Tibial nerve (tissue), 4 donors: ENCODE data around the gene ETV2. TPM values are rescaled to one million over a fixed set of nuclear protein-coding genes. Genes with fewer than 3 reads are reported as not detected.

Experiments
- DNase-seq, 2 donors: peaks; one replicate each; pipeline ENCODE4 v3.0.0-alpha.2; 2019; ENCODE audit warnings: low spot score in 2 of 2
- H3K27ac ChIP-seq, 4 donors: fragments of 200-600 bp; sonication (generic) in 3 of 4; one replicate each; pipeline ENCODE4 v1.5.1; 2017 to 2019; ENCODE audit warnings: mild to moderate bottlenecking in 1 of 4
- H3K27me3 ChIP-seq, 2 donors: fragments of 200-600 bp; sonication (generic) in 1 of 2; one replicate each; pipeline versions ENCODE4 v1.5.1 to v1.6.0; 2017 to 2019
- H3K36me3 ChIP-seq, 3 donors: fragments of 200-600 bp; sonication (generic); one replicate each; pipeline ENCODE4 v1.5.1; 2018 to 2019
- H3K4me1 ChIP-seq, 4 donors: fragments of 200-600 bp; sonication (generic) in 3 of 4; one replicate each; pipeline ENCODE4 v1.5.1; 2017 to 2019
- H3K4me3 ChIP-seq, 4 donors: fragments of 200-600 bp; sonication (generic) in 3 of 4; one replicate each; pipeline ENCODE4 v1.5.1; 2017 to 2019; ENCODE audit warnings: mild to moderate bottlenecking in 1 of 4, moderate library complexity in 1 of 4
- H3K9me3 ChIP-seq, 4 donors: fragments of 200-600 bp; sonication (generic) in 3 of 4; one replicate each; pipeline ENCODE4 v1.5.1; 2017 to 2019
- EP300 ChIP-seq, 2 donors: sonication (generic); formaldehyde crosslinking; IDR thresholded peaks; one replicate each; pipeline ENCODE4 v1.6.1; 2017; ENCODE audit warnings: antibody characterized with exemption in 2 of 2, mild to moderate bottlenecking in 1 of 2
- POLR2A ChIP-seq, 2 donors: fragments of 450-650 bp; IDR thresholded peaks; one replicate each; pipeline ENCODE4 v1.6.1; 2017; ENCODE audit warnings: antibody characterized with exemption in 2 of 2, mild to moderate bottlenecking in 2 of 2, moderate library complexity in 2 of 2
- WGBS, 2 donors: methylation state at CpG; one replicate each; pipeline ENCODE4 v1.1.5; 2018; 5-methylcytosine and 5-hydroxymethylcytosine counted together
- total RNA-seq, 4 donors: library from RNA; depleted of rRNA; stranded (reverse); fragments of >200 nt; gene quantifications; one replicate each; pipeline ENCODE4 v1.1.0, GENCODE V29; 2016
- TF ChIP-seq, protein P1 (sequence below), 5 experiments: fragments of 200-600 bp in 3 of 5; fragments of 450-650 bp in 2 of 5; sonication (generic) in 3 of 5; IDR thresholded peaks; one replicate each; pipeline ENCODE4 v1.5.1; 2016 to 2019; ENCODE audit warnings: antibody characterized with exemption in 5 of 5, mild to moderate bottlenecking in 3 of 5, moderate library complexity in 2 of 5

Gene ETV2
- total RNA-seq, 4 donors from 2014 or later: 0.84 to 2.2 TPM; not detected in 2

DNA sequence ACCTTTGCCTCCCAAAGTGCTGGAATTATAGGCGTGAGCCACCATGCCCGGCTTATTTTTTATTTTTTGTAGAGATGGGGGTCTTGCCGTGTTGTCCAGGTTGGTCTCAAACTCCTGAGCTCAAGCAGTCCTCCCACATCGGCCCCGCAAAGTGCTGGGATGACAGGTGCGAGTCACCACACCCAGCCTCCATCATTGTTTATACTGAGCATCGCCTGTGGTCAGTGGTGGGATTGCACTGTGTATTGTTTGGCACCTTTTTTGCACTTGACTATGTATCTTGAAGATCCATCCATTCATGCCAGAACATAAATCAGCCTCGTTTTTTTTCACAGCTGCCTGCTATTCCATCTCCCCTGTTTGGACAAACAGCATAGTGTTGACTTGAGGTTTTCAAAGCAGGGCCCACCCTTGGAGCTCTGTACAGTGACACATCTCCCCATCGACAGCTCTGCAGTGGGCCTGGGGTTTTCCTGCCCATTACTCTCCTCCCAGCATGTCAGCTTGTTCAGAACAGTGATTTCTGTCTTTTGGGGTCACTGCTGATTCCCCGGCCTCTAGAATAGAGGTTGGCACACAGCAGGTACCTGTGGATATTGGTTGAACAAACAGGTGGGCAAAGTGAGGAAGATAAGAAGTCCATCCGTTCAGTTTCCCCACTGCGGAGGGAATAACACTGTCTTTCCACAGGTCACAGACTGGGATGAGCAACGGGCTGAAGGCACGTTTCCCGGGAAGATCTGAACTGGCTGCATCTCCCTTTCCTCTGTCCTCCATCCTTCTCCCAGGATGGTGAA lies 16.6 kb downstream of the ETV2 start:
- Histone ChIP-seq H3K36me3 (peaks cover 0 to 100% (median 35%) of the 10 kb centered on the region in 3 donors), H3K27ac (no peak overlapping the region), H3K4me1 (no peaks in the 10 kb centered on the region), H3K4me3 (no peak overlapping the region), H3K27me3 (no peaks in the 10 kb centered on the region), H3K9me3 (no peaks in the 10 kb centered on the region)
- no peak for DNase-seq
- TF ChIP-seq, protein P1, sequence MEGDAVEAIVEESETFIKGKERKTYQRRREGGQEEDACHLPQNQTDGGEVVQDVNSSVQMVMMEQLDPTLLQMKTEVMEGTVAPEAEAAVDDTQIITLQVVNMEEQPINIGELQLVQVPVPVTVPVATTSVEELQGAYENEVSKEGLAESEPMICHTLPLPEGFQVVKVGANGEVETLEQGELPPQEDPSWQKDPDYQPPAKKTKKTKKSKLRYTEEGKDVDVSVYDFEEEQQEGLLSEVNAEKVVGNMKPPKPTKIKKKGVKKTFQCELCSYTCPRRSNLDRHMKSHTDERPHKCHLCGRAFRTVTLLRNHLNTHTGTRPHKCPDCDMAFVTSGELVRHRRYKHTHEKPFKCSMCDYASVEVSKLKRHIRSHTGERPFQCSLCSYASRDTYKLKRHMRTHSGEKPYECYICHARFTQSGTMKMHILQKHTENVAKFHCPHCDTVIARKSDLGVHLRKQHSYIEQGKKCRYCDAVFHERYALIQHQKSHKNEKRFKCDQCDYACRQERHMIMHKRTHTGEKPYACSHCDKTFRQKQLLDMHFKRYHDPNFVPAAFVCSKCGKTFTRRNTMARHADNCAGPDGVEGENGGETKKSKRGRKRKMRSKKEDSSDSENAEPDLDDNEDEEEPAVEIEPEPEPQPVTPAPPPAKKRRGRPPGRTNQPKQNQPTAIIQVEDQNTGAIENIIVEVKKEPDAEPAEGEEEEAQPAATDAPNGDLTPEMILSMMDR (IDR thresholded peaks at IDR 0.05): no peak
- TF ChIP-seq POLR2A (IDR thresholded peaks at IDR 0.05) (no peak), EP300 (IDR thresholded peaks at IDR 0.05) (no peak)
- 88 to 92% methylated on average over 15 of the region's 15 CpGs for WGBS, 2 donors

DNA sequence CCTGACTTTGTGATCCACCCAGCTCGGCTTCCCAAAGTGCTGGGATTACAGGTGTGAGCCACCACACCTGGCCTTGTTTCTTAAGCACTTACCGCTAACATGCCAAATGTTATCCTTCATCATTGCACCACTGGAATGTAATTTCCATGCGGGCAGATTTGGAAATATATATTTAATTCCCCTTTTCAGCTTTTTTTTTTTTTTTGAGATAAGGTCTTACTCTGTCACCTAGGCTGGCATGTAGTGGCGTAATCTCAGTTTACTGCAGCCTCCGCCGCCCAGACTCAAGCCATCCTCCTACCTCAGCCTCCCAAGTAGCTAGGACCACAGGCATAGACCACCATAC lies 20.4 kb downstream of the ETV2 start:
- Histone ChIP-seq H3K9me3 (no peaks in the 10 kb centered on the region), H3K27me3 (no peaks in the 10 kb centered on the region), H3K36me3 (peaks cover 0 to 89% (median 18%) of the 10 kb centered on the region in 3 donors), H3K27ac (no peak overlapping the region), H3K4me1 (no peaks in the 10 kb centered on the region), H3K4me3 (no peak overlapping the region)
- 97 to 98% methylated on average over 6 of the region's 6 CpGs for WGBS, 2 donors
- TF ChIP-seq POLR2A (IDR thresholded peaks at IDR 0.05): no peak
- TF ChIP-seq, protein P1 (IDR thresholded peaks at IDR 0.05): no peak
- no peak for TF ChIP-seq EP300 (IDR thresholded peaks at IDR 0.05)
- DNase-seq: no peak

DNA sequence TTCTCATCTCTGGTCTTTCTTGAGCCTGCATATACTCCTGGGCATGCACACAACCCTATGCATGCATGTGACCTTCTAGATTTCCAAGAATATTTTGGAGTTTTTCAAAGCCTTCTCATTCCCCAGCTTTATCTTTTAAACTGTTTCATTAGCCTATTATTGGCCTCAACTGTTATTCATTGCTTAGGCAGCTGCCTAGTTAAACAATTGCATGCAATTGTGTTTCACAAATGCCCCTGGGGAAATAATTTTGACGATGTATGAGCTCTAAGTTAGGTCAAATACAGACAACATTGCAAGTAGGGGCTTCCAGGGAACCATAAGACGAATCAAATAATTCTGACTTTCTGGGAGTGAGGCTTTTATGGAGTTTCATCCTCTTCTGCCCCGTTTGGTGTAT lies 22.4 kb downstream of the ETV2 start:
- 63 to 64% methylated on average over 3 of the region's 3 CpGs for WGBS, 2 donors
- H3K27ac ChIP-seq: no peak overlapping the region
- no peak for TF ChIP-seq POLR2A (IDR thresholded peaks at IDR 0.05)
- TF ChIP-seq EP300 (IDR thresholded peaks at IDR 0.05): no peak
- TF ChIP-seq, protein P1 (IDR thresholded peaks at IDR 0.05): no peak
- H3K4me3 ChIP-seq: no peak overlapping the region
- no peak for DNase-seq
- no peaks in the 10 kb centered on the region for H3K9me3 ChIP-seq
- no peaks in the 10 kb centered on the region for H3K27me3 ChIP-seq
- peaks cover 0 to 69% (median 6%) of the 10 kb centered on the region in 3 donors for H3K36me3 ChIP-seq
- no peaks in the 10 kb centered on the region for H3K4me1 ChIP-seq

DNA sequence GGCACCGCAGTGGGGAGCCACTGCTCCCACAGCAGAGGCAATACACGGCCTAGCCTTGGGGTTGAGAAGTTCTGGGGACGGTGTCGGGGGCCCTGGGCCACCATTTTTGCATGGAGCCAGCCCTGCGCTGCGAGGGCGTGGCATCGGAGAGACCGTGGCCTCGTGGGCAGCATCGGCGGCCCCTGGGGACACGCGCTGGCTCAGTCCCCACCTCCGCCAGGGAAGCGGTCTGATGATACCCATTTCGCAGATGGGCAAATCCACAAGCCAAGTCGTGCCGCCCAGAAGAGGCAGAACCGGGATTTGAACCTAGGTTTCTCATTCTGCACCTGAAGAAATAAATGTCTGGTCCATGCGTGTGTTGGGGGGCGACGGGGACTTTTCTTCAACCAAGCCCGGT lies 23.6 kb downstream of the ETV2 start:
- Histone ChIP-seq H3K27ac (no peak overlapping the region), H3K4me1 (no peaks in the 10 kb centered on the region), H3K27me3 (no peaks in the 10 kb centered on the region), H3K36me3 (peaks cover 0 to 57% (median 0%) of the 10 kb centered on the region in 3 donors), H3K4me3 (no peak overlapping the region), H3K9me3 (no peaks in the 10 kb centered on the region)
- DNase-seq: no peak
- WGBS, 2 donors: 95 to 98% methylated on average over 16 to 24 of the region's 24 CpGs
- TF ChIP-seq POLR2A (IDR thresholded peaks at IDR 0.05) (no peak), EP300 (IDR thresholded peaks at IDR 0.05) (no peak)
- TF ChIP-seq, protein P1 (IDR thresholded peaks at IDR 0.05): no peak

GRCh38 chr19:35665604-35666003 lies 24.1 kb downstream of the ETV2 start:
- no peak overlapping the region for H3K27ac ChIP-seq
- H3K27me3 ChIP-seq: no peaks in the 10 kb centered on the region
- H3K4me3 ChIP-seq: no peak overlapping the region
- TF ChIP-seq, protein P1 (IDR thresholded peaks at IDR 0.05): no peak
- no peak for TF ChIP-seq EP300 (IDR thresholded peaks at IDR 0.05)
- no peak for TF ChIP-seq POLR2A (IDR thresholded peaks at IDR 0.05)
- DNase-seq: no peak
- H3K36me3 ChIP-seq: peaks cover 0 to 52% (median 0%) of the 10 kb centered on the region in 3 donors
- WGBS, 2 donors: 73 to 81% methylated on average over 7 of the region's 7 CpGs
- no peaks in the 10 kb centered on the region for H3K9me3 ChIP-seq
- H3K4me1 ChIP-seq: no peaks in the 10 kb centered on the region
